Skeletal muscle tissue (tissue), 4 donors: Measurements from ENCODE around the gene RBKS. TPM values are rescaled to one million over a fixed set of nuclear protein-coding genes. Genes with fewer than 3 reads are reported as not detected.
"Not testable (repeated sequence)": the region's sequence is repeated elsewhere in the genome, so short reads cannot be mapped to it uniquely, and the experiment has no call there.

Experiments
- H3K27ac ChIP-seq: one replicate; pipeline ENCODE4 v1.7.0; 2013; ENCODE audit warnings: mild to moderate bottlenecking, low read depth, low read length, inconsistent platforms
- H3K27me3 ChIP-seq, 3 donors: one replicate each; pipeline ENCODE4 v1.7.0; 2013; ENCODE audit warnings: low read length in 3 of 3; ENCODE audit not compliant: control insufficient read depth in 3 of 3, insufficient read depth in 3 of 3
- H3K36me3 ChIP-seq, 3 donors: one replicate each; pipeline ENCODE4 v1.7.0; 2013; ENCODE audit warnings: low read length in 3 of 3; ENCODE audit not compliant: control insufficient read depth in 3 of 3, insufficient read depth in 3 of 3
- H3K4me1 ChIP-seq, 3 donors: one replicate each; pipeline ENCODE4 v1.7.0; 2013; ENCODE audit warnings: low read length in 3 of 3, mild to moderate bottlenecking in 3 of 3; ENCODE audit not compliant: control insufficient read depth in 3 of 3, insufficient read depth in 3 of 3
- H3K4me3 ChIP-seq, 3 donors: one replicate each; pipeline ENCODE4 v1.7.0; 2013; ENCODE audit warnings: low read length in 3 of 3
- H3K9ac ChIP-seq, 3 donors: one replicate each; pipeline ENCODE4 v1.7.0; 2013; ENCODE audit warnings: low read length in 3 of 3, mild to moderate bottlenecking in 3 of 3, moderate library complexity in 2 of 3, low read depth in 1 of 3
- H3K9me3 ChIP-seq, 3 donors: one replicate each; pipeline ENCODE4 v1.7.0; 2013; ENCODE audit warnings: low read length in 3 of 3; ENCODE audit not compliant: control insufficient read depth in 3 of 3
- total RNA-seq: library from RNA; depleted of rRNA; stranded (reverse); fragments of >200 nt; gene quantifications from one replicate; pipeline ENCODE4 v1.2.3, GENCODE V29; 2014
- donor health status: Osteomylitis.

The RBKS gene
- total RNA-seq, 1 donor from 2014 or later, result 2.1 TPM

- H3K4me1 ChIP-seq, result peaks cover 6 to 25% (median 9%) of the 10 kb centered on the region in 3 donors
- H3K9me3 ChIP-seq, result no peaks in the 10 kb centered on the region
- H3K9ac ChIP-seq, result peak overlapping the region; percentile 95 to 97 (median 96)
- H3K27me3 ChIP-seq, result no peaks in the 10 kb centered on the region
- peaks cover 1 to 11% (median 2%) of the 10 kb centered on the region in 3 donors for H3K36me3 ChIP-seq
- peak overlapping the region; percentile 97 to 98 (median 98) for H3K4me3 ChIP-seq
- peak overlapping the region; percentile 96 for H3K27ac ChIP-seq
These were observed 911 bp upstream of the RBKS start for GRCh38 chr2:27890924-27891672.

DNA sequence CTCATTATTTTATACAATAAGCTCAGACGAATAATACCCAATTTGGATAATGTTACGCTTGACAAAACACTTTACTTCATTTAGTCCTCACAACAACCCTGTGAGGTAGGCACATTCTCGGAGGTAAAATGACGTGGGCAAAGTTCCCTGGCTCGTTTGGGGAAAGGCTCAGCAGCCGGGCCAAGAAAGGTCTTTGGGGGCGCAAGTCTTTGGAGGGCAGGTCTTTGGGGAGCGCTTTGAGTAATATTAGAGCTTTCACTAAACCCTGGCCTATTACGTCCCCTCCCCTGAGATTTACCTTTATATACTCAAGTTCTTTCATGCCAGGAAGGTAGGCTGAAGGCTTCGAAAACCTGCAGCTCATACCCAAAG is 427 bp downstream of the RBKS start:
- peak overlapping the region; percentile 96 to 97 (median 96) for H3K9ac ChIP-seq
- peaks cover 0 to 8% (median 0%) of the 10 kb centered on the region in 3 donors for H3K36me3 ChIP-seq
- peak overlapping the region; percentile 96 for H3K27ac ChIP-seq
- peak overlapping the region; percentile 97 to 98 (median 98) for H3K4me3 ChIP-seq
- no peaks in the 10 kb centered on the region for H3K27me3 ChIP-seq
- H3K9me3 ChIP-seq, result no peaks in the 10 kb centered on the region
- H3K4me1 ChIP-seq, result peaks cover 6 to 25% (median 9%) of the 10 kb centered on the region in 3 donors

GRCh38 chr2:27888790-27889189 is 1.4 kb downstream of the RBKS start:
- Histone ChIP-seq H3K27ac (peak overlapping the region; percentile 96), H3K9me3 (no peaks in the 10 kb centered on the region), H3K36me3 (no peaks in the 10 kb centered on the region), H3K27me3 (no peaks in the 10 kb centered on the region), H3K4me1 (peaks cover 6 to 25% (median 9%) of the 10 kb centered on the region in 3 donors), H3K9ac (no peak overlapping the region), H3K4me3 (no peak overlapping the region)

DNA sequence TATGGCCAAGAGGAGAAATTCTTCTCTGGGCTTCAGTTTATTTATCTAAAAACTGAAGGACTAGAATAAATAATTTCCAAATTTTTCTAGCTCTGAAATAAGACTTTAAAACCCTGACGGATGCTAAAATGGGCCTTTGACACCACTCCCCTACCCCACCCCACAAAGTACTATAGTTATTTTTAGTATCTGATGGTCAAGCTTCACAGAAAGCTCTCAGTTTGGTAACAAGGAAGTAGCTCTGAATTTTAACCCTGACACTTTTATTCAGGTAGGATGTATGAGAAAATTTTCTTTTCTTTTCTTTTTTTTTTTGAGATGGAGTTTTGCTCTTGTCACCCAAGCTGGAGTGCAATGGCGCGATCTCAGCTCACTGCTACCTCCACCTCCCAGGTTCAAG is 2.4 kb downstream of the RBKS start:
- no peaks in the 10 kb centered on the region for H3K27me3 ChIP-seq
- peaks cover 6 to 25% (median 9%) of the 10 kb centered on the region in 3 donors for H3K4me1 ChIP-seq
- H3K9ac ChIP-seq, result no peak overlapping the region
- H3K9me3 ChIP-seq, result no peaks in the 10 kb centered on the region
- H3K4me3 ChIP-seq, result no peak overlapping the region
- H3K36me3 ChIP-seq, result no peaks in the 10 kb centered on the region
- peak overlapping the region; percentile 14 for H3K27ac ChIP-seq

GRCh38 chr2:27887111-27887510 is 3.1 kb downstream of the RBKS start:
- no peaks in the 10 kb centered on the region for H3K9me3 ChIP-seq
- H3K9ac ChIP-seq, result no peak overlapping the region
- no peaks in the 10 kb centered on the region for H3K27me3 ChIP-seq
- H3K36me3 ChIP-seq, result no peaks in the 10 kb centered on the region
- no peak overlapping the region for H3K4me3 ChIP-seq
- peaks cover 6 to 25% (median 9%) of the 10 kb centered on the region in 3 donors for H3K4me1 ChIP-seq
- no peak overlapping the region for H3K27ac ChIP-seq

DNA sequence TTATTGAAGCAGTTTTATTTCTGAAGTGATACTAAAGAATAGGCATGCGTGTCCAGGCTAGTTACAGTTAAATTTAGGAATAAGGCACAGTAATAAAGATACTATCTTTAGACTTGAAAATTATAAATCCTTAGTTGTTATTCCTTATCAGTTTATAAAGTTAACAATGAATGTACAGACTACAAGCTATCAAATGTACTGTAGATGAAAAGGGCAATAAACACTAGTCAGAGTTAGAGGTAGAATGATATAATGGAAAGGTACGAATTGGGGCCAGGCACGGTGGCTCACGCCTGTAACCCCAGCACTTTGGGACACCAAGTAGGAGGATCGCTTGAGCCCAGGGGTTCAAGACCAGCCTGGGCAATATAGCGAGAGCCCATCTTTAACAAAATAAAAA is 3.9 kb downstream of the RBKS start:
- Histone ChIP-seq H3K36me3 (no peaks in the 10 kb centered on the region), H3K9ac (no peak overlapping the region), H3K4me1 (peaks cover 5 to 20% (median 7%) of the 10 kb centered on the region in 3 donors), H3K4me3 (no peak overlapping the region), H3K27me3 (no peaks in the 10 kb centered on the region), H3K27ac (no peak overlapping the region), H3K9me3 (no peaks in the 10 kb centered on the region)

GRCh38 chr2:27885661-27886060 is 4.5 kb downstream of the RBKS start:
- Histone ChIP-seq H3K4me1 (peaks cover 0 to 13% (median 2%) of the 10 kb centered on the region in 3 donors), H3K27ac (no peak overlapping the region), H3K9ac (no peak overlapping the region), H3K36me3 (no peaks in the 10 kb centered on the region), H3K27me3 (no peaks in the 10 kb centered on the region), H3K9me3 (no peaks in the 10 kb centered on the region), H3K4me3 (no peak overlapping the region)

DNA sequence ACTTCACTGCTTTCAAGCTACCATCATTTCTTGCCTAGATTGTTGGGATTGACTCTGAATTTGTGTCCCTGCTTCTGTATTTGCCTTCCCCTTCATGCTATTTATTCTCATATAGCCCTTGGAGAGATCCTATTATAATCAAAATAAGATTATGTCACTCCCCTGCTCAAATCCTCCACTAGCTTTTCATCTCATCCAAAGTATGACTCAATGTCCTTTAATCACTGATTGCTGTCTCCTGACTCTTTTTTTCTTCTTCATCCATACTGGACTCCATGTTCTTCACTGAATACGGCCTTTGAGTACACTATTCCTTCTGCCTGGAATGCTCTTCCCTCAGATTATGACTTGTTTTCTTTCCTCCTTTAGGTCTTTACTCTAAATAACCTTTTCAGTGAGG is 5.0 kb downstream of the RBKS start:
- peaks cover 0 to 11% (median 2%) of the 10 kb centered on the region in 3 donors for H3K4me1 ChIP-seq
- no peaks in the 10 kb centered on the region for H3K9me3 ChIP-seq
- H3K27me3 ChIP-seq, result no peaks in the 10 kb centered on the region
- no peak overlapping the region for H3K27ac ChIP-seq
- no peak overlapping the region for H3K4me3 ChIP-seq
- no peak overlapping the region for H3K9ac ChIP-seq
- H3K36me3 ChIP-seq, result no peaks in the 10 kb centered on the region

DNA sequence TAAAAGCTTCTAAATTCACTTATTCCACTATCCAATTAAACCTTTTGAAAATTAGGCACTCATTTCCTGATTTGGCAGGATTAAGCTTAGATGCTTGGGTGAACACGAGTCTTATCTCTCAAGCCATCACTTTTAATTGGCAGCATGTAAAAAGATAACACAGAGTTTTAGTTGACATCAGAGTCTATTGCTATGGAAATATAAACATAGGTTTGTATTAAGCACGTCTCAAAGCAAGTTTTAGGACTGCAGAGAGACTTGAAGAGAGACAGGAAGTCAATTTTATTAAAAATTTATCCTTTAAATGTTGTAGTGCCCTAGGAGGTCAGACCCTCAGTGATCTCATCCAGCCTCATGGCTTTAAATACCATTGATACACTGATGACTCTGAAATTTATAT is 5.6 kb downstream of the RBKS start:
- Histone ChIP-seq H3K36me3 (no peaks in the 10 kb centered on the region), H3K9me3 (no peaks in the 10 kb centered on the region), H3K4me3 (no peak overlapping the region), H3K27me3 (no peaks in the 10 kb centered on the region), H3K27ac (no peak overlapping the region), H3K9ac (no peak overlapping the region), H3K4me1 (peaks cover 0 to 5% (median 2%) of the 10 kb centered on the region in 3 donors)

- not testable (repeated sequence) for H3K27me3 ChIP-seq, H3K9ac ChIP-seq, H3K4me1 ChIP-seq, H3K4me3 ChIP-seq, H3K36me3 ChIP-seq, H3K27ac ChIP-seq, H3K9me3 ChIP-seq
These were observed 7.6 kb downstream of the RBKS start for GRCh38 chr2:27882584-27882922.
